ENCODE measurements around the gene PASK. TPM values are rescaled to one million over a fixed set of nuclear protein-coding genes. Genes with fewer than 3 reads are reported as not detected.
"Not testable (repeated sequence)": the region's sequence is repeated elsewhere in the genome, so short reads cannot be mapped to it uniquely, and the experiment has no call there.

PASK gene
- total RNA-seq, 4 donors from 2014 or later: 3.4 to 8.9 (median 5.6) TPM

DNA sequence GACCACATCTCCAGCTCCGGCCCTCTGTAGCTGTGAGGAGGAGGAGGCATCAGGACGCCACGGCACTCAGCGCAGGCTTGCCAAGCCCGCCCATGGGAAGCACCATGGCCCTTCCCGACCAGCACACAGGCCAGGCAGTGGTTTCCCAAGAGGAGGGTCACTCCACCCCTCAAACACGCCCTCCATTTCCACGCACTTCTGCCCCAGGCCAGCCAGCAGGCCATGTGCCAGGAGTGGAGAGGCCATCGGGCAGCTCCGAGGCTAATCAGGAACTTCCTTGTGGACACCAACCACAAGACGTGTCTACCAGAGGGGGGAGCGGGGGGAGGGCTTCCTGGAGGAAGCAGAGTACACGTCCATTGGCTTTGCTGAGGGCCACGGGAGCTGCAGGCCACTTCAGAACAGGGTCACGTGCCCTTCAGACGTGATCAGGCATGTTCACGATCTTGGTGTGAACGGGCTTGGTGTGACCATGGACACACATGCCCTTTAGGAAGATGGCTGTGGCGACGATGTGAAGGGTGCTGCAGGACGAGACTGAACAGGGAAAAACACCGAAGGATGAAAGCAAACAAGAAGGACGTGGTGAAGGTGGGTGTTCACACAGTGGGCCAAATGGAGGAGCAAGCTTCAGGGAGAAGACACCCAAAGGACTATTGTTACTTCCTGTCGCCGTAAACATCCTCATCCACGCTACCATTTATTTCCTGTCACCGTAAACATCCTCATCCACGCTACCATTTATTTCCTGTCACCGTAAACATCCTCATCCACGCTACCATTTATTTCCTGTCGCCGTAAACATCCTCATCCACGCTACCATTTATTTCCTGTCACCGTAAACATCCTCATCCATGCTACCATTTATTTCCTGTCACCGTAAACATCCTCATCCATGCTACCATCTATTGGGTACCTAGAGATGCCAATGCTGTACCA is 40.7 kb downstream of the PASK start:
- Histone ChIP-seq H3K9me3 (no peaks in the 10 kb centered on the region), H3K36me3 (peaks cover 0 to 16% (median 0%) of the 10 kb centered on the region in 3 donors), H3K27ac (peak overlapping the region in 3 of 4 donors; percentile 25 to 59 (median 52)), H3K27me3 (no peaks in the 10 kb centered on the region), H3K4me3 (no peak overlapping the region), H3K4me1 (peaks cover 0 to 5% (median 0%) of the 10 kb centered on the region in 3 donors)
- no peak for DNase-seq
- intact Hi-C loops (cut with DNase I): no loop called here
- TF ChIP-seq, protein P1, sequence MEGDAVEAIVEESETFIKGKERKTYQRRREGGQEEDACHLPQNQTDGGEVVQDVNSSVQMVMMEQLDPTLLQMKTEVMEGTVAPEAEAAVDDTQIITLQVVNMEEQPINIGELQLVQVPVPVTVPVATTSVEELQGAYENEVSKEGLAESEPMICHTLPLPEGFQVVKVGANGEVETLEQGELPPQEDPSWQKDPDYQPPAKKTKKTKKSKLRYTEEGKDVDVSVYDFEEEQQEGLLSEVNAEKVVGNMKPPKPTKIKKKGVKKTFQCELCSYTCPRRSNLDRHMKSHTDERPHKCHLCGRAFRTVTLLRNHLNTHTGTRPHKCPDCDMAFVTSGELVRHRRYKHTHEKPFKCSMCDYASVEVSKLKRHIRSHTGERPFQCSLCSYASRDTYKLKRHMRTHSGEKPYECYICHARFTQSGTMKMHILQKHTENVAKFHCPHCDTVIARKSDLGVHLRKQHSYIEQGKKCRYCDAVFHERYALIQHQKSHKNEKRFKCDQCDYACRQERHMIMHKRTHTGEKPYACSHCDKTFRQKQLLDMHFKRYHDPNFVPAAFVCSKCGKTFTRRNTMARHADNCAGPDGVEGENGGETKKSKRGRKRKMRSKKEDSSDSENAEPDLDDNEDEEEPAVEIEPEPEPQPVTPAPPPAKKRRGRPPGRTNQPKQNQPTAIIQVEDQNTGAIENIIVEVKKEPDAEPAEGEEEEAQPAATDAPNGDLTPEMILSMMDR (IDR thresholded peaks at IDR 0.05): no peak
- TF ChIP-seq POLR2A (IDR thresholded peaks at IDR 0.05): no peak
- 65 to 78% methylated on average over 24 to 29 of the region's 35 CpGs for WGBS, 2 donors

DNA sequence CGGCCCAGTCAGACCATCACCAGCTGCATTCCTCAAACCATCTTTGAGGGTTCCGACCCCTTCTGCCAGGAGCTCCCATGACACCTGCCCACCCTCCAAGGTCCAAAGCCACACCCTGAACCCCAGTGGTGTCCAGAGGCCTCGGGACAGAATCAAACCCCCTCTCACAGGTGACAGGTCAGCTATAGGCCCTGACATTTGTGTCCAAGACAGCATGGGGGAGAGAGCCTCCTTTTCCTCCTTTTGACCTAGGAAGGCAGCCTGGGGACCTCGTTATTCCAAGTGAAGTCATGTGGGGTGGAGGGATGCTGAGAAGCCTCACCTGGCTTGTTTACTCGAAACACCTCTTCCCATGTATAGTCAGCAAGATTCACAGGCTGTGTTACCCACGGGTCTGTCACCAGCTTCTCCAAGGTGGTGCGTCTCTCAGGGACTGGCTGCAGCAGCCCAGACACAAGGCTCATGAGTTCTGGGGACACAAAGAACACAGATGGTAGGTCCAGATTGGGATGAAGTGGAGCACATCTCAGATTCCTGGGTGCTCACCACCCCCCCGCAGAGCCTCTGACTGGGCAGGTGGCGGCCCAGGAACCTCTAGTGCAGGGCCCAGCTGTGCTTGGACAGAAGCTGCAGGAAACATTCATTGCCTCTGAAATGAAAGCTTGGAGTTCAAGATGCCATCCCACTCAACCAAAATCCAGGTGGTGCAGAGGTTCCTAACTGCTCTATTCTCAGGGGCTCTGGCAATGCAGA is 42.1 kb downstream of the PASK start:
- no peak overlapping the region for H3K27ac ChIP-seq
- WGBS, 2 donors: 80 to 91% methylated on average over 3 to 8 of the region's 9 CpGs
- intact Hi-C loops (cut with DNase I): no loop called here
- TF ChIP-seq POLR2A (IDR thresholded peaks at IDR 0.05): no peak
- TF ChIP-seq, protein P1 (IDR thresholded peaks at IDR 0.05): no peak
- no peak for DNase-seq
- H3K36me3 ChIP-seq: peaks cover 0 to 16% (median 0%) of the 10 kb centered on the region in 3 donors
- no peaks in the 10 kb centered on the region for H3K27me3 ChIP-seq
- H3K9me3 ChIP-seq: no peaks in the 10 kb centered on the region
- H3K4me1 ChIP-seq: peaks cover 6 to 15% (median 7%) of the 10 kb centered on the region in 3 donors
- H3K4me3 ChIP-seq: no peak overlapping the region

DNA sequence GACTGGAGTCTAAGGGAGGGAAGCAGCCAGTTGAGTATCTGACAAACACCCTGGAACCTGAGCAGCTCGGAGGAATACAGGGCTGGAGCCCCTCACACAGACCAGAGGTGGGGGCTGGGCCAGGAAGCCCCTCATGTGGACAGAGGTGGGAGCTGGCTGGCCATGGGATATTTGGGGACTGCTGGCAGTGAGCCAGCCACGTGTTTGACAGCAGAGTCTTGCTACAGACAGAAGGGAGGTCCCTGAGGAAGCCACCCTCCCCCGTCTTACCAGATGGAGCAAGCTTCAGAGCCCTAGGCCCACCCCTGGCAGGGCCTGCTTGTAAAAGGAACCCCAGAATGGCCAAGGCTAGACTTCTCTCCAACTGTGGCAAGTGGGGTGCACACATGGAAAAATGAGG is 43.6 kb downstream of the PASK start:
- Histone ChIP-seq H3K27ac (no peak overlapping the region), H3K27me3 (no peaks in the 10 kb centered on the region), H3K9me3 (no peaks in the 10 kb centered on the region), H3K36me3 (peaks cover 0 to 10% (median 0%) of the 10 kb centered on the region in 3 donors), H3K4me1 (peaks cover 15 to 25% (median 17%) of the 10 kb centered on the region in 3 donors), H3K4me3 (no peak overlapping the region)
- intact Hi-C loops (cut with DNase I): no loop called here
- WGBS, 2 donors: 49 to 63% methylated on average over 2 to 3 of the region's 3 CpGs
- no peak for DNase-seq
- TF ChIP-seq, protein P1 (IDR thresholded peaks at IDR 0.05): no peak
- TF ChIP-seq POLR2A (IDR thresholded peaks at IDR 0.05): no peak

DNA sequence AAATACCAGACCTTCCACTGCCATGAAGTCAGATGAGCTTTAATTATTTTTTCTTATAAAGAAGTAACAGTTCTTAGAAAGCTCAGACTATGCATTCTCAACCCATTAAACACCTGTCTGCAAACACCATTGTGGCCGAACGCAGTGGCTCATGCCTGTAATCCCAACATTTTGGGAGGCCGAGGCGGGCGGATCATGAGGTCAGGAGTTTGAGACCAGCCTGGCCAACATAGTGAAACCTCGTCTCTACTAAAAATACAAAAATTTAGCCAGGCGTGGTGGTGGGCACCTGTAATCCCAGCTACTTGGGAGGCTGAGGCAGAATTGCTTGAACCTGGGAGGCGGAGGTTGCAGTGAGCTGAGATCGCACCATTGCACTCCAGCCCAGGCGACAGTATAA is 44.7 kb downstream of the PASK start:
- H3K4me1 ChIP-seq: peaks cover 15 to 36% (median 20%) of the 10 kb centered on the region in 3 donors
- H3K4me3 ChIP-seq; H3K27ac ChIP-seq; intact Hi-C loops (cut with DNase I); DNase-seq; H3K27me3 ChIP-seq; H3K9me3 ChIP-seq: not testable (repeated sequence)
- H3K36me3 ChIP-seq: peaks cover 0 to 21% (median 0%) of the 10 kb centered on the region in 3 donors
- 92 to 97% methylated on average over 9 of the region's 10 CpGs for WGBS, 2 donors

DNA sequence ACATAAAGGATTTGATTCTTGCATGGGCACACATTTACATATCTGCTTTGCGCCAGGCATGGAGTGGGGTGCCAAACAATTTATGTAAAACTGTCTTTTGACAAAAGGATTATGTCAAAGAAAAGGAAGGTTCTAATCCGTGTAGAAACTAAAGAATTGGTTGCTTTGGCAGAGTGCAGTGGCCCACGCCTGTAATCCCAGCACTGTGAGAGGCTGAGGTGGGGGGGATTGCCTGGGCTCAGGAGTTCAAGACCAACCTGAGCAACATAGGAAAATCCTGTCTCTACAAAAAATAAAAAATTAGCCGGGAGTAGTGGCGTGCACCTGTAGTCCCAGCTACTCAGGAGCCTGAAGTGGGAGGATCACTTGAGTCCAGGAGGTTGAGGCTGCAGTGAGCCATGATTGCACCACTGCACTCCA is 46.1 kb downstream of the PASK start:
- Histone ChIP-seq H3K27me3 (no peaks in the 10 kb centered on the region), H3K4me3 (peak overlapping the region in 3 of 4 donors; percentile 92 to 98 (median 94)), H3K4me1 (peaks cover 15 to 48% (median 20%) of the 10 kb centered on the region in 3 donors), H3K36me3 (peaks cover 0 to 35% (median 0%) of the 10 kb centered on the region in 3 donors), H3K9me3 (no peaks in the 10 kb centered on the region), H3K27ac (peak overlapping the region; percentile 87 to 96 (median 90))
- TF ChIP-seq POLR2A (IDR thresholded peaks at IDR 0.05): no peak
- TF ChIP-seq, protein P1 (IDR thresholded peaks at IDR 0.05): no peak
- intact Hi-C loops (cut with DNase I): no loop called here
- DNase-seq: no peak
- 26 to 34% methylated on average over 5 of the region's 5 CpGs for WGBS, 2 donors
